ENCODE results near the gene MYOZ3. TPM values are rescaled to one million over a fixed set of nuclear protein-coding genes. Genes with fewer than 3 reads are reported as not detected.

MYOZ3 gene
- total RNA-seq, 2 experiments from 2014 or later = not detected

- Histone ChIP-seq H4K20me1 (ENCODE audit: insufficient read depth, low read length) (no peaks in the 10 kb centered on the region), H3K4me1 (ENCODE audit: insufficient read depth, low read length, poor library complexity, severe bottlenecking) (no peaks in the 10 kb centered on the region), H3K9me3 (ENCODE audit: low read length) (no peaks in the 10 kb centered on the region), H3K4me2 (ENCODE audit: low read length) (no peak overlapping the region), H3K4me3 (ENCODE audit: low read depth, low read length, poor library complexity, severe bottlenecking) (no peak overlapping the region), H3K9me2 (ENCODE audit: insufficient read depth, low read length) (no peaks in the 10 kb centered on the region), H2AFZ (ENCODE audit: low read length) (no peak overlapping the region), H3K36me3 (ENCODE audit: insufficient read depth, low read length) (no peaks in the 10 kb centered on the region), H3K27ac (ENCODE audit: low read depth, low read length, poor library complexity, severe bottlenecking) (no peak overlapping the region), H3K79me2 (ENCODE audit: insufficient read depth, low read depth, low read length) (no peaks in the 10 kb centered on the region)
- TF ChIP-seq CTCF (conservative IDR thresholded peaks at IDR 0.05; ENCODE audit: low read length) (no peak), EZH2phosphoT487 (IDR thresholded peaks at IDR 0.05; ENCODE audit: borderline replicate concordance, low read depth, low read length) (no peak)
- BruUV-seq (replicated peaks) = no TSS peak
- ChIA-PET POLR2A (interaction anchor here (0.6 kb wide), 1 partner anchor 82 kb away, joined by 3 read pairs; no protein-coding TSS in a partner anchor), CTCF (ENCODE audit: unreplicated experiment) (no interaction called here)
- DNase-seq (ENCODE audit: low spot score) = no peak
- intact Hi-C loops (cut with micrococcal nuclease; ENCODE audit: unreplicated experiment) = no loop called here
Observed at GRCh38 chr5:150650021-150651006, 10.7 kb upstream of the MYOZ3 start.

GRCh38 chr5:150651382-150651781, 9.7 kb upstream of the MYOZ3 start:
- Histone ChIP-seq H3K4me3 (ENCODE audit: low read depth, low read length, poor library complexity, severe bottlenecking) (no peak overlapping the region), H3K27ac (ENCODE audit: low read depth, low read length, poor library complexity, severe bottlenecking) (no peak overlapping the region), H2AFZ (ENCODE audit: low read length) (no peak overlapping the region), H3K4me1 (ENCODE audit: insufficient read depth, low read length, poor library complexity, severe bottlenecking) (peaks cover 6% of the 10 kb centered on the region), H3K9me2 (ENCODE audit: insufficient read depth, low read length) (no peaks in the 10 kb centered on the region), H3K4me2 (ENCODE audit: low read length) (no peak overlapping the region), H3K9me3 (ENCODE audit: low read length) (no peaks in the 10 kb centered on the region), H3K36me3 (ENCODE audit: insufficient read depth, low read length) (no peaks in the 10 kb centered on the region), H3K79me2 (ENCODE audit: insufficient read depth, low read depth, low read length) (no peaks in the 10 kb centered on the region), H4K20me1 (ENCODE audit: insufficient read depth, low read length) (no peaks in the 10 kb centered on the region)
- BruUV-seq (replicated peaks) = no TSS peak
- ChIA-PET POLR2A (no interaction called here), CTCF (ENCODE audit: unreplicated experiment) (interaction anchor here (0.9 to 1.1 kb wide), 2 partner anchors 9 to 49 kb away, joined by 3 to 4 read pairs; partner anchors contain the start of gene RBM22)
- intact Hi-C loops (cut with micrococcal nuclease; ENCODE audit: unreplicated experiment) = no loop called here
- no peak for DNase-seq (ENCODE audit: low spot score)
- TF ChIP-seq EZH2phosphoT487 (IDR thresholded peaks at IDR 0.05; ENCODE audit: borderline replicate concordance, low read depth, low read length) = no peak
- no peak for TF ChIP-seq CTCF (conservative IDR thresholded peaks at IDR 0.05; ENCODE audit: low read length)
